Activated naive CD4-positive, alpha-beta T cell treated with Interleukin-2 at 50 U/mL for 16 hours (primary cell): ENCODE data around the gene ISL2.

Experiments used
- DNase-seq: peaks from one replicate; pipeline ENCODE4 v3.0.0-alpha.2; 2020

The ISL2 gene

GRCh38 chr15:76380249-76380648 is 43.7 kb downstream of the ISL2 start:
- DNase-seq: no peak

GRCh38 chr15:76381366-76381765 is 44.8 kb downstream of the ISL2 start:
- no peak for DNase-seq

GRCh38 chr15:76382987-76383728 is 46.6 kb downstream of the ISL2 start:
- no peak for DNase-seq

- no peak for DNase-seq
Observed at GRCh38 chr15:76384409-76384808, 47.8 kb downstream of the ISL2 start.

- no peak for DNase-seq
Observed at GRCh38 chr15:76386178-76386577, 49.6 kb downstream of the ISL2 start.

GRCh38 chr15:76386926-76387325 is 50.4 kb downstream of the ISL2 start:
- no peak for DNase-seq

GRCh38 chr15:76390571-76390970 is 54.0 kb downstream of the ISL2 start:
- no peak for DNase-seq

- no peak for DNase-seq
Observed at GRCh38 chr15:76391309-76391708, 54.7 kb downstream of the ISL2 start.

GRCh38 chr15:76391847-76392246 is 55.3 kb downstream of the ISL2 start:
- no peak for DNase-seq
